ENCODE data around the gene CD40.

The CD40 gene

GRCh38 chr20:46152824-46153586 is 34.9 kb downstream of the CD40 start:
- no peak for TF ChIP-seq CTCF (IDR thresholded peaks at IDR 0.05; ENCODE audit: extremely low read depth, insufficient read depth, missing control alignments)
- DNase-seq (ENCODE audit: low spot score), result no peak
- in situ Hi-C loops (cut with MboI; ENCODE audit: low pct_unique_long_range_greater_than_20kb, low sequenced_read_pairs, unreplicated experiment), result no loop called here

- no peak for TF ChIP-seq CTCF (IDR thresholded peaks at IDR 0.05; ENCODE audit: extremely low read depth, insufficient read depth, missing control alignments)
- in situ Hi-C loops (cut with MboI; ENCODE audit: low pct_unique_long_range_greater_than_20kb, low sequenced_read_pairs, unreplicated experiment), result no loop called here
- DNase-seq (ENCODE audit: low spot score), result no peak
These were observed 36.2 kb downstream of the CD40 start for GRCh38 chr20:46154305-46154704.

GRCh38 chr20:46154796-46155195 is 36.7 kb downstream of the CD40 start:
- no peak for TF ChIP-seq CTCF (IDR thresholded peaks at IDR 0.05; ENCODE audit: extremely low read depth, insufficient read depth, missing control alignments)
- in situ Hi-C loops (cut with MboI; ENCODE audit: low pct_unique_long_range_greater_than_20kb, low sequenced_read_pairs, unreplicated experiment), result no loop called here

GRCh38 chr20:46156065-46156464 is 38.0 kb downstream of the CD40 start:
- TF ChIP-seq CTCF (IDR thresholded peaks at IDR 0.05; ENCODE audit: extremely low read depth, insufficient read depth, missing control alignments), result no peak
- in situ Hi-C loops (cut with MboI; ENCODE audit: low pct_unique_long_range_greater_than_20kb, low sequenced_read_pairs, unreplicated experiment), result no loop called here
- no peak for DNase-seq (ENCODE audit: low spot score)

More at GRCh38 chr20:46154796-46155195, 36.7 kb downstream of the CD40 start:
- DNase-seq (ENCODE audit: low spot score), result no peak

- TF ChIP-seq CTCF (IDR thresholded peaks at IDR 0.05; ENCODE audit: extremely low read depth, insufficient read depth, missing control alignments), result no peak
- no peak for DNase-seq (ENCODE audit: low spot score)
- in situ Hi-C loops (cut with MboI; ENCODE audit: low pct_unique_long_range_greater_than_20kb, low sequenced_read_pairs, unreplicated experiment), result no loop called here
These were observed 39.0 kb downstream of the CD40 start for GRCh38 chr20:46157076-46157592.

- no peak for TF ChIP-seq CTCF (IDR thresholded peaks at IDR 0.05; ENCODE audit: extremely low read depth, insufficient read depth, missing control alignments)
- in situ Hi-C loops (cut with MboI; ENCODE audit: low pct_unique_long_range_greater_than_20kb, low sequenced_read_pairs, unreplicated experiment), result no loop called here
- DNase-seq (ENCODE audit: low spot score), result no peak
These were observed 39.5 kb downstream of the CD40 start for GRCh38 chr20:46157625-46158024.

Data from GM13977 (cell line).